Upper lobe of left lung (tissue), 6 donors: Measurements from ENCODE around the gene RAB6B. TPM values are rescaled to one million over a fixed set of nuclear protein-coding genes. Genes with fewer than 3 reads are reported as not detected.
A peak's percentile ranks its signal among the peaks of the same experiment; 100 is the strongest.

Experiments used
- ATAC-seq, 2 donors: fragments of 200-7000 bp; cut with Tn5 transposase; one replicate each; pipeline ENCODE4 v1.9.1; 2022; ENCODE audit warnings: mild to moderate bottlenecking in 2 of 2, moderate library complexity in 2 of 2; ENCODE audit not compliant: low FRiP score in 2 of 2
- DNase-seq, 2 donors: peaks; one replicate each; pipeline ENCODE4 v3.0.0-alpha.2; 2019 to 2020
- H3K27ac ChIP-seq, 4 donors: fragments of 200-600 bp; sonication (generic); one replicate each; pipeline ENCODE4 v1.5.1; 2016 to 2019
- H3K27me3 ChIP-seq, 4 donors: fragments of 200-600 bp; sonication (generic); one replicate each; pipeline ENCODE4 v1.5.1; 2017 to 2019
- H3K36me3 ChIP-seq, 4 donors: fragments of 200-600 bp; sonication (generic); one replicate each; pipeline ENCODE4 v1.5.1; 2016 to 2019
- H3K4me1 ChIP-seq, 4 donors: fragments of 200-600 bp; sonication (generic); one replicate each; pipeline ENCODE4 v1.5.1; 2018 to 2019
- H3K4me3 ChIP-seq, 4 donors: fragments of 200-600 bp; sonication (generic); one replicate each; pipeline ENCODE4 v1.5.1; 2017 to 2019; ENCODE audit warnings: mild to moderate bottlenecking in 2 of 4, moderate library complexity in 1 of 4
- H3K9me3 ChIP-seq, 4 donors: fragments of 200-600 bp; sonication (generic); one replicate each; pipeline ENCODE4 v1.5.1; 2018 to 2019
- CTCF ChIP-seq, 6 experiments: fragments of 450-650 bp in 4 of 6; fragments of 200-600 bp in 2 of 6; sonication (generic) in 2 of 6; IDR thresholded peaks; one replicate each; pipeline ENCODE4 v1.5.1; 2016 to 2019; ENCODE audit warnings: antibody characterized with exemption in 6 of 6
- EP300 ChIP-seq, 4 donors: sonication (generic); formaldehyde crosslinking; IDR thresholded peaks; one replicate each; pipeline ENCODE4 v1.5.1; 2017; ENCODE audit warnings: antibody characterized with exemption in 4 of 4, control low read depth in 2 of 4
- POLR2A ChIP-seq, 4 donors: fragments of 450-650 bp; IDR thresholded peaks; one replicate each; pipeline ENCODE4 v1.5.1; 2016 to 2017; ENCODE audit warnings: antibody characterized with exemption in 4 of 4, mild to moderate bottlenecking in 2 of 4
- POLR2AphosphoS5 ChIP-seq, 2 donors: sonication (generic); formaldehyde crosslinking; IDR thresholded peaks; one replicate each; pipeline ENCODE4 v1.5.1; 2017; ENCODE audit warnings: antibody characterized with exemption in 2 of 2
- WGBS, 2 donors: methylation state at CpG; one replicate each; pipeline ENCODE4 v1.1.5; 2017 to 2018; 5-methylcytosine and 5-hydroxymethylcytosine counted together
- total RNA-seq, 6 donors: library from RNA; depleted of rRNA in 4 of 6; stranded (reverse); fragments of >200 nt in 4 of 6; gene quantifications; one replicate each; pipeline versions ENCODE4 v1.1.0 to v1.2.1, GENCODE V29; 2016 to 2021
- donor health status: DM: no; HTN: no; CAD: no; lungs with moderate emphysema.
- donor health status: DM: no; HTN: yes; CAD: no; lungs with severe emphysema.

RAB6B gene
- total RNA-seq, 6 donors from 2014 or later, result 1.00 to 6.3 (median 2.8) TPM

DNA sequence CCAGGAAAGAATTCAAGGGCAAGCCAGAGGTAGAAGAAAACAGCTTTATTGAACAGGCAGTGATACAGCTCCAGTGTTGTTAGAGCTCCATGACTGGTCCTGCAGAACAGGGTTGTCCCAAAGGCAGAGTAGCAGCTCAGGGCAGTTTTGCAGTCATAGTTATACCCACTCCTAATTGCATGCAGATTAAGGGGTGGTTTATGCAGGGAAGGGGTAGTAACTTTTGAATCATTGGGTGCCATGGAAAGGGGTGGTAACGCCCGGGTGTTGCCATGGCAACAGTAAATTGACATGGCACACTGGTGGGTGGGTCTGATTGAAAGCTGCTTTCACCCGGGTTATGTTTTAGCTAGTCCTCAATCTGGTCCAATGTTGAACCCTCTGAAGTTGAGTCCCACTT lies 9.7 kb upstream of the RAB6B start:
- no peak for TF ChIP-seq EP300 (IDR thresholded peaks at IDR 0.05)
- TF ChIP-seq POLR2AphosphoS5 (IDR thresholded peaks at IDR 0.05), result no peak
- no peak for TF ChIP-seq CTCF (IDR thresholded peaks at IDR 0.05)
- TF ChIP-seq POLR2A (IDR thresholded peaks at IDR 0.05), result no peak
- 62 to 79% methylated on average over 3 of the region's 3 CpGs for WGBS, 2 donors
- Histone ChIP-seq H3K27ac (no peak overlapping the region), H3K9me3 (no peaks in the 10 kb centered on the region), H3K27me3 (no peaks in the 10 kb centered on the region), H3K4me1 (no peaks in the 10 kb centered on the region), H3K36me3 (no peaks in the 10 kb centered on the region), H3K4me3 (no peak overlapping the region)
- ATAC-seq, result no peak
- no peak for DNase-seq

DNA sequence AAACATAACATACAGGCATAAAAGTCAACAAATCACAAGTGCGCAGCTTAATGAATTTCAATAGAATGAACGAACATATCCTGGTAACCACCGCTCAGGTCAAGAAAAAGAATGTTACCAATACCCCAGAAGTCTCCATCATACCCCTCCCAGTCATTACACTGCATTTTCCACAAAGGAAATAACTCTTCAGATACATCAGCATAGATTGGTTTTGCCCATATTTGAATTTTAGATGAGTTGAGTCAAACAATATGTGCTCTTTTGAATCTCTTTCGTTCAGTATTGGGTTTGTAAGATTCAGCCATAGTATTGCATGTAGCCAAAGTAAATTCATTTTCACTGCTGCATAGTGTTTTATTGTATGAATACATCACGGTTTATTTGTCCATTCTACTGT lies 6.2 kb upstream of the RAB6B start:
- H3K36me3 ChIP-seq, result no peaks in the 10 kb centered on the region
- DNase-seq (no peak), ATAC-seq (no peak)
- 83% methylated on average over 5 of the region's 5 CpGs for WGBS, 2 donors
- no peak overlapping the region for H3K27ac ChIP-seq
- H3K9me3 ChIP-seq, result no peaks in the 10 kb centered on the region
- no peaks in the 10 kb centered on the region for H3K27me3 ChIP-seq
- TF ChIP-seq POLR2A (IDR thresholded peaks at IDR 0.05) (no peak), POLR2AphosphoS5 (IDR thresholded peaks at IDR 0.05) (no peak), CTCF (IDR thresholded peaks at IDR 0.05) (no peak), EP300 (IDR thresholded peaks at IDR 0.05) (no peak)
- no peaks in the 10 kb centered on the region for H3K4me1 ChIP-seq
- H3K4me3 ChIP-seq, result no peak overlapping the region

GRCh38 chr3:133901083-133901482 lies 5.4 kb upstream of the RAB6B start:
- Histone ChIP-seq H3K27ac (no peak overlapping the region), H3K4me3 (no peak overlapping the region), H3K9me3 (no peaks in the 10 kb centered on the region), H3K36me3 (no peaks in the 10 kb centered on the region), H3K4me1 (peaks cover 1 to 5% (median 2%) of the 10 kb centered on the region in 4 donors), H3K27me3 (peaks cover 0 to under 1% (median 0%) of the 10 kb centered on the region in 4 donors)
- peak in 1 of 2 donors; percentile 19 for ATAC-seq
- 87 to 91% methylated on average over 1 of the region's 1 CpG for WGBS, 2 donors
- TF ChIP-seq POLR2AphosphoS5 (IDR thresholded peaks at IDR 0.05) (no peak), CTCF (IDR thresholded peaks at IDR 0.05) (no peak), EP300 (IDR thresholded peaks at IDR 0.05) (no peak), POLR2A (IDR thresholded peaks at IDR 0.05) (no peak)
- DNase-seq, result no peak

GRCh38 chr3:133899311-133899710 lies 3.6 kb upstream of the RAB6B start:
- no peak for DNase-seq
- no peaks in the 10 kb centered on the region for H3K9me3 ChIP-seq
- H3K27me3 ChIP-seq, result peaks cover 0 to 14% (median 0%) of the 10 kb centered on the region in 4 donors
- TF ChIP-seq POLR2A (IDR thresholded peaks at IDR 0.05), result no peak
- no peak for TF ChIP-seq EP300 (IDR thresholded peaks at IDR 0.05)
- no peak for TF ChIP-seq POLR2AphosphoS5 (IDR thresholded peaks at IDR 0.05)
- TF ChIP-seq CTCF (IDR thresholded peaks at IDR 0.05), result no peak
- H3K4me3 ChIP-seq, result no peak overlapping the region
- H3K36me3 ChIP-seq, result no peaks in the 10 kb centered on the region
- H3K4me1 ChIP-seq, result peaks cover 13 to 22% (median 18%) of the 10 kb centered on the region in 4 donors
- ATAC-seq, result no peak
- no peak overlapping the region for H3K27ac ChIP-seq

GRCh38 chr3:133897547-133897946 lies 1.9 kb upstream of the RAB6B start:
- no peak for TF ChIP-seq EP300 (IDR thresholded peaks at IDR 0.05)
- no peak overlapping the region for H3K4me3 ChIP-seq
- H3K9me3 ChIP-seq, result no peaks in the 10 kb centered on the region
- H3K27me3 ChIP-seq, result peaks cover 0 to 14% (median 0%) of the 10 kb centered on the region in 4 donors
- DNase-seq (no peak), ATAC-seq (no peak)
- H3K4me1 ChIP-seq, result peaks cover 13 to 24% (median 18%) of the 10 kb centered on the region in 4 donors
- no peak overlapping the region for H3K27ac ChIP-seq
- 93 to 94% methylated on average over 7 of the region's 7 CpGs for WGBS, 2 donors
- H3K36me3 ChIP-seq, result no peaks in the 10 kb centered on the region
